Inflammatory macrophage treated with lipopolysaccharide for 4 hours (primary cell): Measurements from ENCODE around the gene FHL1.

ENCODE experiments used
- DNase-seq: peaks from one replicate; pipeline ENCODE4 v3.0.0-alpha.2; 2020

FHL1 gene

DNA sequence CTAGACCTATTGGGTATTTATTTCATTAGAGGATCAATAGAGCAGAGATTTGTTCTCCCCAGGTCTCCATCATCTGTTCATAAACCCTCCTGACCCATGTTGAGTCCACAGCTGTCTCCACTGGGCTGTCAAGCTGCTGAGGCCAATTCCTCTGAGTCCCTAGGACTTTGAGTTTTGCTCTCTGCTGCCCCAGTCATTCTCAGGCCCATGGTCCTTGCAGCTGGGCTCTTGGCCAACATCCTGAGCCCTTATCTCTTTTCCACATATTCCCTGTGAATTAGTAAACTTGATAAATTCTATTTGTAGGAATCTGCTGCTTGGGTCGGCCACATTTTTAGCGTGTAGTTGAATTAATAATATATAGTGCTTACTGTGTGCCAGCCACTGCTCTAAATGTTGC, 41.9 kb downstream of the FHL1 start:
- DNase-seq = no peak

DNA sequence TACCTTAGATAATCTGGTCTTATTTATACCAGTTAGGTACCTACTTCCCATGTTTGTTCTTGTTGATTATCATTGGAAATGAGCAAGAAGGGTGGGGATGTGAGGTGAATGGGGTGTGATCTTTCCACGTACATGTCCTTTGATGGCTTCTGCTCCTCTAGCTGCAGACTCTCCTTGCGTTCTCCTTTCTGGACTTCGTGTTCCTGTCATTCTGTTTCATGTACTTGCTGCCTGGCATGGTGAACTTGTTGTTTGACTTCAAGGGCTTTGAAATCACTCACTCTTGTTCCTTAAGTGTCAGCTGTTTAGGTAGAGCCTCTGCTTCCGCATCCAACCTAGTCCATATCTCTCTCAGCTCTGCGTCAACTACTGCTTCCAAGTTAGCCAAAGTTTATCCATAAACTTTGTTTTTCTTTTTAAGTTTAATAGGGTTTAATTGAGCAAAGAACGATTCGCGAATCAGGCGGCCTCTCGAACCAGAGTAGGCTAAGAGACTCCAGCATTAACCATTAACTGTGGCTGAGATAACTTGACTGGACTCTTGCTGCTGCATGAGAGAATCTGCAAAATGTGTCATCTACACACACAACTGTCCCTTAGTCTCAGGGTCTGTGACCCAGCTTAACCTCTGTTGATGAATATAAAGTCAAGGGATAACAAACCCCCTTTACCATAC, 42.8 kb downstream of the FHL1 start:
- no peak for DNase-seq

DNA sequence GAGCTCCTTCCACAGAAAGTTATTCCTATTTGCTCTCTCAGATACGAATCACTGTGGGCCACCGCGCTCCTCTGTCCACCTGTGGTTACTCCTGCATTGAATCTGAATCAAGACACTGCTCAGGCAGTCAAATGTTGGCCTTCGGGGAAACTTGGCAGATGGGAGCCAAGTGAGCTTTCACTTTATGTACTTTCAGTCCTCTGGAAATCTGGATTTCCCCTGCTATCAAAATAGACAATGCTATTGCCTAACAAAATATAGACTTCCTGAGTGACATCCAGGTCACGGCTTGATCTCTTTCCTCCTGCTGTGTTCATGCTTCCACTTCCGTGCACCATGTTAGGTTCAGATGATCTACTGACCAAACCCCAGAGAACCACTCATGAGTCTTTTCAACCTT, 43.8 kb downstream of the FHL1 start:
- peak; percentile 59 for DNase-seq

DNA sequence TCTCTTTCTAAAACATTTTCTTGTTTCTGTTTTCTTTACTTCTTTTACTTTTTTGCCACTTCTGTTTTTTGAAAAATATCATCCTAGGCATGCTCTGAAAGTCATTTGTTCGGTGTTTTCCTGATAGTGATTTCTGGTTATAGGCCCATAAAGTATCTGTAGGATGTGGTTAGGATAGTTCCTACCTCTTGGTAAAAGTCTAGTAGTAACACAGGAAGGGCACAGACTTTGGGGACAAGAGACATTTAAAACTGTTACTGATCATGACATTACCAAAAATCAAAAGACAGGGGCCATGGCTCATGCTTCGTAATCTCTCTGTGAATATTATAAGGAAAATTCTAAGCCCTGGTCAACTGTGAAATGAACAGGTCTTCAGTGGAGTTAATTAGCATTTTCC, 44.8 kb downstream of the FHL1 start:
- no peak for DNase-seq

DNA sequence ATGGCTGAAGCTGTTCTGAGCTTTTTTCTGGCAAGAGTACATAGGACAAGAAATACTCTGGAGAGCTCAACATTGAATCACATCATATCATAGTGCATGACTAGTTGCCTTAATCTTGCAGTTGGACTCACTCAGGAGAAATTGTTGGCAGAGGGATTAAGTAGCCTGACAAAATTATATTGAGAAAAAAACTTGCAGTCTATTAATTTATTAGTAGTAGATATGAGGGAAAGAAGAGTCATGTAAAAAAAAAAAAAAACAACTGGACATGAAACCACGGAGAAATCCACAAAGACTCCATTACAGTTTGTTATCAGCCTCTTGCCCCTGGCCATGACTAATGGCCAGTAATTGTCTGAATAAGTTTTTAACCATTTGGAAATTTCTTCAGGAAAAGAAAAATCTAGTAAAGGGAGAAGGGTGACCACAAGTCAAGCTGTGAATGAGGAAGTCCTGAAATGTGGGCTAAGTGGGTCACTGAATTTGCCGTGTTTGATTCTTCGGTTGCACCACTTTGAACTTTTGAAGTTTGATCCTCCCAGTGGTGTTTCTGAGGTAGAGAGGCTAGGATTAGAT, 45.6 kb downstream of the FHL1 start:
- DNase-seq = peak; percentile 19

DNA sequence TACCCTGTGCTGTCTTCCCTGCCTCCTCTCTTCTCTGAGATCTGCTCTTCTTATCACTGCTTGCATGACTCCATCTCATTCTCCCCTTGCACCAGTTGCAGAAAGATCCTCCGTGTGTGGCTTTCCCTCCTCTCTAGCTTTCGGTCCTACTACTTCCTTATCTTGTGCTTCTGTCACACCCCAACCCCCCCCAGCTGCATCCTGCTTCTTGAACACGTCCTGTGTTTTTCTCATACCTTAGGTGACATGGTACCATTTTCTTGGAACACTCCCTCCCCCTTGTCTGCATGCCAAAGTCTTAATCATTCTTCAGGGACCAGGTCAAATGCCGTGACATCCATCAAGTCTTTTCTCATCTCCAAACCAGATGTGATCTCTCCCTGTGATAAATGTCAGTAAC, 46.4 kb downstream of the FHL1 start:
- DNase-seq = peak; percentile 14

DNA sequence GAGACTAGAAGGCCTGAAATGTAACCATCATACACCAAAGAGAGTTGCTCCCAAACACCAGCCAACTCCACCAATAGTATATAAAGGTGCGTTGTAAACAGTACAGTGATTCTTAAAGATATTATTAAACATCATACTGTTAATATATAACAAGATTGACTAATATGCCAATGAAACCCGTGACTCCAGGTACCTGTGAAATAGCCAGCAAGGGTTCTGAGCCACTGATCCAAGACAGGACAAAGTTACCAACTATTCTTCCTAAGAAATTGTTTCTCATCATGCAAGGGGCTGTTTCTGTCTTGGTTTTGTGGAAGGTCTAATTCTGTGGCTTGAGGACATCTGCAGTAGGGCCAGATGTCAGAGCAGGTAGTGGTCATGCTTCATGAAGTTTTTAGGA, 47.2 kb downstream of the FHL1 start:
- no peak for DNase-seq

DNA sequence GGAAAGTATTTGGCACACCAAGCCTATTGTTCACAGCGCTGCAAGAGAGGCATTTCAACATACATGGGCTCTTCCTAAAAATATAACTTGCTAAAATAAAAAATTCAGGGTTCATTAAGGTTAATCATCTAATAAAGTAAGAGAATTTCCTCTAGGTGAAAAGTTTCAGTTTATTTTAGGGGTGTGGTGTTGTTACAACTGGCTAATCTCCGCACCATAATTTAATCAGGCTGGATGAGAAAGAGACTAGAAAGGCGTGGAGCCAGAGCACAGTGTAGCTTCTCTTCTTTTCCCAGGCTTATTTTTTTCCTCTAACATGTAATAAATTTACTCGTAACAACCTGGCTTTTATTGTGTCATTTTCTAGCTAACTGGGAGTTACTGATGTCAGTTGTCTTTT, 47.9 kb downstream of the FHL1 start:
- DNase-seq = no peak

DNA sequence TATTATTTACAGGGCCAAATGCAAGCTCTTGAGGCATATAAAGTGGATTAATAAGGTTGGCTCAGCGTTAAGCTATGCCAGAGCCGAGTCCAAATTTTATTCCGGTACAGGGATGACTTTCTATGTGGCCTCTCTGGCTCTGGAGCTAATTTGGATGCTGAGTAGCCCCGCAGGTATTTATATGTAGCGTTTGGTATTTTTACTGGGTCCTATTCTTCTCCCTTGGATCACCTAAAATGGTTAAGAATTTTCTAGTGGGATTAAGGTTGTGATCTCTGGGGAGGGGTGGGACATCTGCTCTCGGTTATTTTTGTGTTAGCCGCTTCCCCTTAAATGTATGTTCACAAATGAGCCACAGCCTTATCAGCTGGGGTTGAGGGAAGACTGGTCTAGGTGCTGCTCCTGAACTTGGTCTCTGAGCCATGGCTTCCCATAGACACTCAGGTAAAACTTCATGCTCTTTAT, 49.4 kb downstream of the FHL1 start:
- no peak for DNase-seq

DNA sequence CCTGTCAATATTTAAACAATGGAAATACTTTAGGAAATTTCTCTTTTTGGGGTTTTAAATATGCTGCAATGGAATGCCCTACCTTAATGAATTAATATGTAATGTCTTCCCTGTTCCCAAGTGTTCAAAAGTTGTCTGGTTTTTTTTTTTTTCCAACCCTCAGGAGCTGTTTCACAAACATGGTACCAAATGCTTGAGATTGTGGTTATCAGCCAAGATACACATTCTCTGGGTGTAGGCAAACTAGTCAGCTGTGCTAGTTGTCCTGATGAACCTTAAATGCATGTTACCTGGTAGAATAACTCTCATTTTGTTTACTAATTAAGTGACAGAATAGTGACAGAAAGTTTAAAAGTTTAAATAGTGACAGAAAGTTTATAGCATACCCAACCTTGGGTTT, 50.7 kb downstream of the FHL1 start:
- DNase-seq = no peak

DNA sequence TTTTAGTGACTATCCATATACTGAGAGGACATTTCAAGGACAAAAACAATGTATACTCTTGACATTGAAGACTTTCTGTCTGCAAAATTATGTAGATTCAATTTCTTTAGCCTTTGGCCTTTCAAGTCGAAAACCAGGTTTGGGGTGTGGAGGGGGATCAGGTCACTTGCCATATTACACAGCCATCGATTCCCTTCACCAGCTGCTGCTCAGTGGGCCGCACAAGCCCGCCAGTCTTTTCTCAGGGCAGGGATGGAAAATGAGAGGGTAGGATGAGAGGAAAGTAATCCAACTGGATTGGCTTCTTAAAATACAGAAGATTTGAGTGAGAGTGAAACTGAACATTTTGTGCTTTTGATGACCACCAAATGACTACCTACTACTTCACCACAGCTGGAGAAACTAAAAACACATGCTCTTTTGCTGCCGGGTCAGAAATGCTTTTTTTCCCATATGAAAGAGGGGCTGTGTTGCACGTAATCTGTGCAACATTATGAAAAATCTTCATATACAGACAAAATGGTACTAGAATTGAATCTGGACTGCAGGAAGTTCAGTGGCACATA, 51.4 kb downstream of the FHL1 start:
- DNase-seq = no peak

DNA sequence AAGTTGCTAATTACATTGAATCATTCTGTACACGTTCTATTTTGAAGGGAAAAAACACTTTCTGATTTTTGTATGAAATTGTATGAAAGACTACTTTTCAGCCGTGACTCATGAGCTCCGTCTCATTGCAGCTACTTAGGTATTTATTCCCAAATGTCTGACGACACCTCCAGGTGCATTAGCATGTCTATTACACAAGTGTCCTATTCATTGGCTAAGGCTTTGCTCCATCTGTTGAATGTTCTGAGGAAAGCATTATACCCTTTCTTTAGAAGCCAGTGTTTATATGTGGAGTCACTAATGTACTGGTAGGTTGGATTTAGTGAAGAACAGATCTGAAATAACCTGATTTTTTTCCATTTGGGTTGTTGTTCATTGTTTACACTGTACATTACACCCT, 52.0 kb downstream of the FHL1 start:
- no peak for DNase-seq

DNA sequence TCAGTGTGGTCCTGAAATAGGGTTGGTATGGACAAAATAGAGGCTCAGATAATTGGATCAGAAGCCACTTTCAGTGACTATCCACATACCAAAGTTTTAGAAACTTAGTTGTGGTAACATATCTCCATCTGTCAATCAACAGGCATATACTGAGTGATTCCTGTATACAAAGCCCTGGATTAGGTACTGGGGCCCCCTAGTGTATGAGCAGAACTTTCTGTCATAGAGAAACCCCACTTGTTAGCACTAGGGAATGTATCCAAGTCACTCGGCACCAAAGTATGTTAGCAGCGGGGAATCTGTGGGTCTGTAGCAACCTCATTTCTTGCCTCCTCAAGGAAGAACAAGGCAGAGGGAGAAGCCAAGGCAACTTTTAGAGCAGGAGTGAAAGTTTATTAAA, 53.1 kb downstream of the FHL1 start:
- peak; percentile 25 for DNase-seq

DNA sequence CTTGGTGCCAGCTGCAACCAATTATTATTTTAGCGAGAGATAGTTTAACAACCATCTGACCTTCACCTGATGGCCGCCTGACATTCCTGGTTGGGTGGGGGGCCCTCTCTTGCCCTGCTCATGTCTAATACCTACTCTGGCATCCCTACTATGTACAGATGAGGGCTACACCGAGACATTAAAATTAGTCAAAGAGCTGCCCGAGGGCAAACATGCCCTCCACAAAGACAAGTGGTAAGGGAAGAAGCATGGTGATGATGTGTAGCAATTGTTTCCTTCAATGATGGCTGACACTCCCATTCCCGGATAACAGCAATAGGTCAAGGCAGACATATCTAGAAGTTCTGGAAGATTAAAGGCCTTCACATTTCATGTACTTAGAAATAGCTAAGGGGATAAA, 54.3 kb downstream of the FHL1 start:
- DNase-seq = no peak

DNA sequence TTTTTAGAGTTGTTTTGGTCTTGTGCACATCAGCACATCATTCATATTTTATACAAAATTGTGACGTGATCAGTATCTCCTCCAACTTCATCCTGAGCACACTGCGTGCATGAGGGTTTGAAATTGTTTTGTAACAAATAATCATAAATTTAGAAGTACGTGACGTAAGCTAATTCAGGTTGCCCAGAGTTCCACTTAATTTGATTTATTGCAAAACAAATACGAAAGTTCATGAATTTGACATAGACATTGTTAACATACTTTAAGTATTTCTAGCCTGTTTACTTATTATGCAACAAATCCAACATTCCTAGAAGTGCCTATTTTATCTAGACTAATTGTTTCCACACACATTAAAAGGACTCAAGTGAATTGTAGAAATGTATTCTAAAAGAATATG, 55.6 kb downstream of the FHL1 start:
- DNase-seq = no peak

DNA sequence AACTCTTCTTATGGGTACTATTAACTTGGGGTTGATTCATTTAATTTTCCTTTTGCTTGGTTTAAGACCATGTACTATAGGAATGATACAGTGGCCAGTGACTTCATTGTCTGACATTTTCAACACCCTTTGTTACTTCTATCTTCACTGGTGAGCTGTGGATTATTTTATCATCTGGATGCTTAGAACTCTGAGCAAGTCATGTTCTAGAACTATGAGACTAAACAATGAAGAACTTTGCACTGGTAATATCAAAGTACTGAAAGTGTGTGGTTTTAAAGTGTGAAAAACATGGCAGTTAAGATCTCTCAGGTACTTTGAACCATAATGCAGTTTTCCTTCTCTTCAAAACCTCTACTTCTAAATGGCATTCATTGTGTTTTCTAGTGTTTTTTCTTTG, 56.1 kb downstream of the FHL1 start:
- no peak for DNase-seq

DNA sequence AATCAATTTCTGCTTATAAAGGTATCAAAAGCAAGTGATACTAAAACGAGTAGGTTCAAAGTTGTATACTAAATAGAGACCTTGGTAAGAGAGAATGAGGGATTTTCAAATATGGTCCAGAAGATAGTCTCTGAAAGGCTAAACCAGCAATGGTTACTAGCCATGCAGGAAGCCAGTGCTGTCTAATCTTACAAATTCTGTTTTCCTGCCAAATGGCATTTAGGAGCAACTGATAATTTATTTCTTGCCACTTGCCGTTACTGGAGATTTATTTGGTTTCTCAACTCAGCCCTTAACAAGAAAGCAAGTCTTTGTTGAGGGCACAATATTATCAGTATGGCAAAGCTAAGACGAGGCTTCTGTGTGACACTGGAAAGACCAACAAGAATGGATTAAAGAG, 56.6 kb downstream of the FHL1 start:
- no peak for DNase-seq

DNA sequence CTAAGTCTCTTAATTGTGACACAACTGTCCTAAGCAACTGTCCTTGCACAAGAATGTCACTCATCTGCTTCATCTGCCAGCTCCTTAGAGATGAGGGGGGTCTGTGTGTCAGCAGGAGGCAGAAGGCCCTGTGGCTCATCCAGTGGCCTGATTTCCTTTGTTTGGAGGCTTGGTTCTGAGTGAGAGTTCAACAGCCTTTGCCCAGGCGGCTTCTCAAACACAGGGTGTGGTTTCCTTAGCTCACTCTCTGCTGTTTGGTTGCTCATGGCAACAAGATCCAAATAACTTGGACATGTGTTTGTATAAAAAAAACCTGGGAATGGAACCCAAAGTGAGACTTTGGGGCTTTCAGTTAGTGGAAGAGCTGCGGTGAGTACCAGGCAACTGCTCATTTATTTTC, 57.2 kb downstream of the FHL1 start:
- peak; percentile 15 for DNase-seq

DNA sequence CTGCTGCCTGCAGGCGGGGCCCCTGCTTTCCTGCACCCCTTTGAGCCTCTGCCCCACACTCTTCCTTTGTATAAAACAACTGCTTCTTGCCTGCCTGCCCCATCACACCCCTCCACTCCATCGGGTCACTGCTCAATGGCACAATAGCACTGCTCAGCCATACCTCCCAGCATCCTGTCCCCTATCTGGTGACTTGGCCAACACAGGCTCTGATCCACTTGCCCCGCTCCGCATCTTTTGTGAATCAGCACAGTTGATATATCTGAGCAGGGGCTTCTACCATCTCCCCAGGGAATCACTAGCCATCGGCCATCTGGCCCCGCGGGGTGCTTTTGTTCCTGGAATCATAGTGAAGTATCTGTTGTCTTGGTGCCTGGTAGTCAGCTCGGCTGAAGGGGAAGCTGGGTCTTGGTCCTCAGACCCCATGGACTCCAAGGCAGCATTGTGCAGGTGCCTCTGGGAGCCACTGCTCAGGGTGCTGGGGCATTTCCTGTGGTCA, 58.6 kb downstream of the FHL1 start:
- no peak for DNase-seq

DNA sequence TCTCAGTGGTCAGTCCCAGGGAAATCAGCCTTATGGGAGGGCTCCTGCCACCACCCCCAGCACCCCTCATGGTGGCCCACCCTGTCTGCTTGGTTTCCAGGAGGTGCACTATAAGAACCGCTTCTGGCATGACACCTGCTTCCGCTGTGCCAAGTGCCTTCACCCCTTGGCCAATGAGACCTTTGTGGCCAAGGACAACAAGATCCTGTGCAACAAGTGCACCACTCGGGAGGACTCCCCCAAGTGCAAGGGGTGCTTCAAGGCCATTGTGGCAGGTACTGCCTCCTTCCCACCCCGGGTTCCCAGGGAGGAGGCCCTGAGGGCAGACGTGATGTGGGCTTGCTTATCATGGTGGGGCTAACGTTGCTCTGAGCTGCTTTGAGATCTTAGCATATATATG, 59.6 kb downstream of the FHL1 start:
- no peak for DNase-seq

DNA sequence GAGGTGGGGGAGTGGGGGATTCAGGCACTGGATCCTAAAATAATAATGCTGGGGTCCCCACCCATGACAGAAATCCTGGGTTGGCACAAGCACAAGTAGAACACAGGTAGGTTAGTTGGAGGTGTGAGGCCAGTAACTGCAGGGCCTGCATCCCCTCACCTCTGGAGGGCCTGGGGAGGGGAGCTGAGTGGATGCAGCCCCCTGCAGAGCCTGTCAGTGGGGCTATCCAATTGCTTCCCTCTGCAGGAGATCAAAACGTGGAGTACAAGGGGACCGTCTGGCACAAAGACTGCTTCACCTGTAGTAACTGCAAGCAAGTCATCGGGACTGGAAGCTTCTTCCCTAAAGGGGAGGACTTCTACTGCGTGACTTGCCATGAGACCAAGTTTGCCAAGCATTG, 60.2 kb downstream of the FHL1 start:
- no peak for DNase-seq

DNA sequence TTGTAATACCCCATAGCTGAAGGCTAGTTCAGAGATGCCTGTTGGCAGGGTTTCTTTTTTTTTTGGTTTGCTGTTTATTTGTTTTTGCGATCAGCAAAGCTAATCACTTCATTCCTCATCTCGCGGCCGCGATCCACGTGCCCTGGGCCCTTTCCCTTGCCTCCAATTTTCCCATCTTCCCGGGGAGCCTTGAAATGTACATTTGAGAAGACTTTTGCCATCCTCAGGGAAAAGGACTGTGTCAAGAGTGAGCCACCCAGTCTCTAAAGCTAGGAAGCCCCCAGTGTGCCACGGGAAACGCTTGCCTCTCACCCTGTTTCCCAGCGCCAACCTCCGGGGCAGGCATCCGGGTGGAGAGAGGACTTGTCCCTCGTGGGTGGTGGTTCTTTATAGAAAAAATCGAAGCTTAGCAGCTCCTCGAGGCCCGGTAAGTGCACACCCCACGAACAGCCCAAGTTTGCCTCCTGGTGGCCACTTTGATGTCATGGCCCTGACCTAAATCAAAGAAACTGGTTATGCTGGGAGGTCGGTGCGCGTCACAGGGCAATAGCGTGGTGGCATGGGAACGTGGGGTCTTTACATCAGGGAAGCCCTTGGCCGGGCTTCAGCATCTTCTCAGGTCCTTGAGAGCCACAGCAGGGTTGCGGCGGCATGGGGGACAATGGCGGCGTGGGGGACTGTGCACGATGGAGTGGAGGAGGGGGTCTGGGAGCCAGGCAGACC, 61.8 kb downstream of the FHL1 start:
- no peak for DNase-seq

DNA sequence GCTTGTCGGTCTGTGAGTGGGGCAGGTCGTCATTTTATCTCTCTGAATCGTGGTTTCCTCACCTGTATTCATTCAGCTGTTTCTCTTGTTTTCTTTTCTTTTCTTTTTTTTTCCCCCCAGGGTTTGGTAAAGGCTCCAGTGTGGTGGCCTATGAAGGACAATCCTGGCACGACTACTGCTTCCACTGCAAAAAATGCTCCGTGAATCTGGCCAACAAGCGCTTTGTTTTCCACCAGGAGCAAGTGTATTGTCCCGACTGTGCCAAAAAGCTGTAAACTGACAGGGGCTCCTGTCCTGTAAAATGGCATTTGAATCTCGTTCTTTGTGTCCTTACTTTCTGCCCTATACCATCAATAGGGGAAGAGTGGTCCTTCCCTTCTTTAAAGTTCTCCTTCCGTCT, 62.4 kb downstream of the FHL1 start:
- DNase-seq = no peak

DNA sequence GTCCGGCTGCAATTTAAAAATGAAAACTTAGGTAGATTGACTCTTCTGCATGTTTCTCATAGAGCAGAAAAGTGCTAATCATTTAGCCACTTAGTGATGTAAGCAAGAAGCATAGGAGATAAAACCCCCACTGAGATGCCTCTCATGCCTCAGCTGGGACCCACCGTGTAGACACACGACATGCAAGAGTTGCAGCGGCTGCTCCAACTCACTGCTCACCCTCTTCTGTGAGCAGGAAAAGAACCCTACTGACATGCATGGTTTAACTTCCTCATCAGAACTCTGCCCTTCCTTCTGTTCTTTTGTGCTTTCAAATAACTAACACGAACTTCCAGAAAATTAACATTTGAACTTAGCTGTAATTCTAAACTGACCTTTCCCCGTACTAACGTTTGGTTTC, 62.9 kb downstream of the FHL1 start:
- DNase-seq = no peak
